ENCODE measurements around the gene SALL4. TPM values are rescaled to one million over a fixed set of nuclear protein-coding genes. Genes with fewer than 3 reads are reported as not detected.

Gene SALL4
- total RNA-seq (under 1 TPM; 0.05 to 0.08 TPM), total RNA-seq (0 to 0.49 (median 0.05) reads per million in 172 experiments)
- 0.04 TPM for polyA plus RNA-seq (2013, experiment 1 of 2)
- 0.04 TPM for polyA plus RNA-seq (2013, experiment 2 of 2)

DNA sequence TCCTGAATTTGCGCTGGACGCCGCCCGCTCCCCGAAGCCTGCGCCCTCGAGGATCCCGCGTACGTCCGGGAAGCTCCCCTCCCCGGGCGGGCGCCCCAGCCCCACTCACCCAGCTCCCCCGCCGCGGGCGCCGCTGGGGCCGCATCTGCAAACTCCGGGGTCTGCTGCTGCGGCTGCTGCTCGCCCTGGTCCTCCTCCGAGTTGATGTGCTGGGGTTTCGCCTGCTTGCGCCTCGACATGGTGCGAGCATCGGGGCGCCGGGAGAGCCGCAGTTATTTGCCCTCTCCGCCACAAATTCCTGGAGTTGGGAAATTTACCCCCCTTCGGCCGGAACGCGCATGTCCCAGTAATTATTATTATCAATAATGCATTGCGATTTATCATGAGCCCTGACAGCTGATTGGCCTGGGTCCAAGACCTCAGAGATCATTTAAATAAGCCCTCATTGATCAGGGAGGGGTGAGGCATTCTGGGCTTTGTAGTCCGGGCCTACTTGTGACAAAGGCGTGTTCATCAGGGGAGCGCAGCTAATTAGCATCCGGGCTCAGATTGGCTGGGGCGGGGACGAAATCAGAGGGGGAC is at the start of gene SALL4:
TSS of gene SALL4 (minus strand) at position 352 of the 582 bp plus-strand sequence. CDS start at position 239, 113 bp downstream.
- Histone ChIP-seq H3K4me3 (ENCODE audit: low read length) (no peak within 1 kb of the TSS), H3K27ac (ENCODE audit: low read depth in 1 of 2, low read length in 2 of 2) (no peak within 1 kb of the TSS), H3K36me3 (ENCODE audit: insufficient read depth, low read length) (no peaks in the 10 kb centered on the region), H3K27me3 (ENCODE audit: control insufficient read depth in 1 of 2, insufficient read depth in 2 of 2, low read length in 2 of 2) (peaks cover 30 to 48% of the 10 kb centered on the region in 2 experiments), H3K4me1 (ENCODE audit: insufficient read depth, low read length) (peaks cover 15% of the 10 kb centered on the region), H3K9me3 (ENCODE audit: control insufficient read depth in 1 of 2, insufficient read depth in 1 of 2, low read length in 2 of 2) (peaks cover 0 to 10% of the 10 kb centered on the region in 2 experiments)
- no peaks in the 10 kb centered on the region for H3K9me3 Mint-ChIP-seq
- ATAC-seq (ENCODE audit: poor library complexity) (no peak), DNase-seq (no peak)
- ChIA-PET POLR2A (no interaction called here), CTCF (no interaction called here)
- no peak within 1 kb of the TSS for H3K27ac Mint-ChIP-seq
- H3K4me1 Mint-ChIP-seq (ENCODE audit: low read depth) = peaks cover 14% of the 10 kb centered on the region
- H3K4me3 Mint-ChIP-seq = no peak within 1 kb of the TSS
- intact Hi-C loops (cut with DNase I, micrococcal nuclease) = no loop called here
- no peak for TF ChIP-seq CTCF (IDR thresholded peaks at IDR 0.05)
- H3K36me3 Mint-ChIP-seq (ENCODE audit: low read depth) = no peaks in the 10 kb centered on the region
- peaks cover 71% of the 10 kb centered on the region for H3K27me3 Mint-ChIP-seq

- TF ChIP-seq CTCF (IDR thresholded peaks at IDR 0.05) = no peak
Measured at GRCh38 chr20:51848346-51848745, 46.0 kb upstream of the SALL4 start.

DNA sequence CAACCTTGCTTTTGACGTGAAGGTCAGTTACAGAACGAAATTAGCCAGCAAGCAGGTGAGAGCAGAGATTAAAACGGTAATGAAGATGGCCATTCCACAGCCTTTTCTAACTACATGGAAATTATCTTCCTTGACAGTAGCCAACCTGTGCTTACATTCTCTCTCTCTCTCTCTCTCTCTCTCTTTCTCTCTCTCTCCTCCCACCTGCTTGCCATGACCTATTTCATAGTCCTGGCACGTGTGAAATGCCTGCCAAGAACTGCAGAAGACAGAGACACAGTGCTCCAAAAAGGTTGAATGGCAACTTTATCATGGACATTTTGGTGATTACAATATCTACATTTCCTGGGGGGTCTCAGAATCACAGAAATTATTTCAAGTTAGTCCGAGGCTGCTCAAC is 38.5 kb upstream of the SALL4 start:
- no peaks in the 10 kb centered on the region for H3K27me3 ChIP-seq (ENCODE audit: control insufficient read depth in 1 of 2, insufficient read depth in 2 of 2, low read length in 2 of 2)
- POLR2A ChIA-PET = no interaction called here
- no peaks in the 10 kb centered on the region for H3K36me3 ChIP-seq (ENCODE audit: insufficient read depth, low read length)
- no peaks in the 10 kb centered on the region for H3K4me1 ChIP-seq (ENCODE audit: insufficient read depth, low read length)
- no peak overlapping the region for H3K4me3 ChIP-seq (ENCODE audit: low read length)
- intact Hi-C loops (cut with DNase I, micrococcal nuclease) = no loop called here
- H3K27ac ChIP-seq (ENCODE audit: low read depth in 1 of 2, low read length in 2 of 2) = no peak overlapping the region
- Mint-ChIP-seq H3K9me3 (no peaks in the 10 kb centered on the region), H3K36me3 (ENCODE audit: low read depth) (no peaks in the 10 kb centered on the region), H3K4me3 (no peak overlapping the region), H3K27me3 (peaks cover 22% of the 10 kb centered on the region), H3K4me1 (ENCODE audit: low read depth) (no peaks in the 10 kb centered on the region), H3K27ac (no peak overlapping the region)
- TF ChIP-seq CTCF (IDR thresholded peaks at IDR 0.05) = no peak
- no peaks in the 10 kb centered on the region for H3K9me3 ChIP-seq (ENCODE audit: control insufficient read depth in 1 of 2, insufficient read depth in 1 of 2, low read length in 2 of 2)
- CTCF ChIA-PET = no interaction called here
- ATAC-seq (ENCODE audit: poor library complexity) (no peak), DNase-seq (no peak)

More at GRCh38 chr20:51848346-51848745, 46.0 kb upstream of the SALL4 start:
- no peaks in the 10 kb centered on the region for H3K4me1 ChIP-seq (ENCODE audit: insufficient read depth, low read length)
- ChIA-PET CTCF (no interaction called here), POLR2A (no interaction called here)
- H3K27ac ChIP-seq (ENCODE audit: low read depth in 1 of 2, low read length in 2 of 2) = no peak overlapping the region
- no peak overlapping the region for H3K4me3 ChIP-seq (ENCODE audit: low read length)
- Mint-ChIP-seq H3K27ac (no peak overlapping the region), H3K27me3 (no peaks in the 10 kb centered on the region), H3K4me3 (no peak overlapping the region), H3K9me3 (no peaks in the 10 kb centered on the region), H3K36me3 (ENCODE audit: low read depth) (no peaks in the 10 kb centered on the region), H3K4me1 (ENCODE audit: low read depth) (no peaks in the 10 kb centered on the region)
- intact Hi-C loops (cut with DNase I, micrococcal nuclease) = no loop called here
- no peaks in the 10 kb centered on the region for H3K36me3 ChIP-seq (ENCODE audit: insufficient read depth, low read length)
- no peak for ATAC-seq (ENCODE audit: poor library complexity)
- no peaks in the 10 kb centered on the region for H3K27me3 ChIP-seq (ENCODE audit: control insufficient read depth in 1 of 2, insufficient read depth in 2 of 2, low read length in 2 of 2)
- no peaks in the 10 kb centered on the region for H3K9me3 ChIP-seq (ENCODE audit: control insufficient read depth in 1 of 2, insufficient read depth in 1 of 2, low read length in 2 of 2)
- no peak for DNase-seq

Data from CD4-positive, alpha-beta T cell (primary cell).